GF-D8 (cell line): ENCODE data around the gene ZBTB7C.

ENCODE experiments used
- DNase-seq: peaks from one replicate; lab custom pipeline; 2025; lab: John Stamatoyannopoulos, UW

Gene ZBTB7C

GRCh38 chr18:48352051-48352755 lies 57.0 kb downstream of the ZBTB7C start:
- DNase-seq = no peak

GRCh38 chr18:48351216-48352050 lies 57.8 kb downstream of the ZBTB7C start:
- no peak for DNase-seq

- DNase-seq = no peak
Observed at GRCh38 chr18:48348739-48349138, 60.4 kb downstream of the ZBTB7C start.

- no peak for DNase-seq
Observed at GRCh38 chr18:48347756-48348326, 61.3 kb downstream of the ZBTB7C start.

- no peak for DNase-seq
Observed at GRCh38 chr18:48345596-48345995, 63.6 kb downstream of the ZBTB7C start.

- no peak for DNase-seq
Observed at GRCh38 chr18:48342581-48342980, 66.6 kb downstream of the ZBTB7C start.

GRCh38 chr18:48342125-48342524 lies 67.1 kb downstream of the ZBTB7C start:
- no peak for DNase-seq

- DNase-seq = no peak
Observed at GRCh38 chr18:48340560-48340959, 68.6 kb downstream of the ZBTB7C start.

- DNase-seq = no peak
Observed at GRCh38 chr18:48339692-48340091, 69.5 kb downstream of the ZBTB7C start.

- DNase-seq = no peak
Observed at GRCh38 chr18:48338915-48339314, 70.3 kb downstream of the ZBTB7C start.

- no peak for DNase-seq
Observed at GRCh38 chr18:48337053-48337452, 72.1 kb downstream of the ZBTB7C start.

- DNase-seq = no peak
Observed at GRCh38 chr18:48336332-48336731, 72.9 kb downstream of the ZBTB7C start.

GRCh38 chr18:48335829-48336228 lies 73.4 kb downstream of the ZBTB7C start:
- no peak for DNase-seq

GRCh38 chr18:48334845-48335244 lies 74.3 kb downstream of the ZBTB7C start:
- no peak for DNase-seq

GRCh38 chr18:48333563-48333962 lies 75.6 kb downstream of the ZBTB7C start:
- no peak for DNase-seq

- no peak for DNase-seq
Observed at GRCh38 chr18:48330016-48330991, 78.9 kb downstream of the ZBTB7C start.

- no peak for DNase-seq
Observed at GRCh38 chr18:48328473-48329210, 80.5 kb downstream of the ZBTB7C start.

- no peak for DNase-seq
Observed at GRCh38 chr18:48326901-48327675, 82.1 kb downstream of the ZBTB7C start.

- DNase-seq = no peak
Observed at GRCh38 chr18:48325115-48325665, 84.0 kb downstream of the ZBTB7C start.

GRCh38 chr18:48324651-48325050 lies 84.5 kb downstream of the ZBTB7C start:
- no peak for DNase-seq
